ENCODE measurements around the gene LEMD2. TPM values are rescaled to one million over a fixed set of nuclear protein-coding genes. Genes with fewer than 3 reads are reported as not detected.

LEMD2 gene
- polyA plus RNA-seq, 1 of the 3 experiments (the other 2 are of a cell fraction) = 56.5 TPM

DNA sequence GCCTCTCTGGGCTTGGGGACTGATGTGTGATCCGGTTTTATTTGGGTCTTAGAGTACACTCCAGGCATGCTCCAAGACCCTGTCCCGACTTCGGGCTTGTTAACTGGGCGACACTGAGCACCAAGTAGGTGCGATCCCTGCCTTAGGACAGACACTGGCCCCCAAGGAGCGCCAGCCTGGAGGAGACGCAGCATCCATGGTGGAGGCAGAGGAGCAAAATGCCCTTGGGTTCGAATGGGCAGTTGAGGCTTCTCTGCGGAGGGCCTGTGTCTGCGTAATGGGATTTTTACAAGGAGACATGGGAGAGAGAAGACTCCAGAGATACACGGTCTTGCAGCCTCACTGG is 593 bp upstream of the LEMD2 start:
- Histone ChIP-seq H3K27me3 (ENCODE audit: insufficient read depth) (no peaks in the 10 kb centered on the region), H3K79me2 (ENCODE audit: insufficient read depth) (peaks cover 53% of the 10 kb centered on the region), H4K20me1 (ENCODE audit: insufficient read depth) (peaks cover 28% of the 10 kb centered on the region), H3K4me2 (peak overlapping the region; percentile 70), H3K36me3 (replicated peaks in 1 of 2; ENCODE audit: control insufficient read depth in 1 of 2, insufficient read depth in 2 of 2, low read length in 1 of 2) (peaks cover 13 to 19% of the 10 kb centered on the region in 2 experiments), H3K4me3 (ENCODE audit: low read depth in 2 of 2, low read length in 1 of 2) (peak overlapping the region; percentile 80 to 88; a peak in 3 of 4 replicates), H3K27ac (ENCODE audit: low read depth in 2 of 2, low read length in 1 of 2) (peak overlapping the region; percentile 28 to 32; a peak in 2 of 4 replicates), H3K9me2 (no peaks in the 10 kb centered on the region), H3K9ac (peak overlapping the region; percentile 92; the same call in 1 of the 2 replicates), H3K4me1 (ENCODE audit: control insufficient read depth in 1 of 2, insufficient read depth in 2 of 2, low read depth in 1 of 2, low read length in 1 of 2) (peaks cover 29 to 34% of the 10 kb centered on the region in 2 experiments), H3F3A (replicated peaks; ENCODE audit: insufficient read depth) (peaks cover 14% of the 10 kb centered on the region), H3K9me3 (no peaks in the 10 kb centered on the region), H2AFZ (ENCODE audit: low read depth) (peak overlapping the region; percentile 96)
- DNase-seq = no peak
- ChIA-PET POLR2A (no interaction called here), CTCF (interaction anchor here (7.1 kb wide), 1 partner anchor 20 kb away, joined by 53 read pairs; no protein-coding TSS in a partner anchor)
- WGBS (ENCODE audit: low lambda C conversion rate) = 91% methylated on average over 11 of the region's 11 CpGs
- no peak for TF ChIP-seq RCOR1 (IDR thresholded peaks at IDR 0.05; ENCODE audit: low read length)
- no peak for TF ChIP-seq TEAD4 (IDR thresholded peaks at IDR 0.05; ENCODE audit: borderline replicate concordance, insufficient read depth)
- TF ChIP-seq, protein P1, sequence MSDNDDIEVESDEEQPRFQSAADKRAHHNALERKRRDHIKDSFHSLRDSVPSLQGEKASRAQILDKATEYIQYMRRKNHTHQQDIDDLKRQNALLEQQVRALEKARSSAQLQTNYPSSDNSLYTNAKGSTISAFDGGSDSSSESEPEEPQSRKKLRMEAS (IDR thresholded peaks at IDR 0.05; ENCODE audit: low read depth) = no peak
- TF ChIP-seq, protein P2, sequence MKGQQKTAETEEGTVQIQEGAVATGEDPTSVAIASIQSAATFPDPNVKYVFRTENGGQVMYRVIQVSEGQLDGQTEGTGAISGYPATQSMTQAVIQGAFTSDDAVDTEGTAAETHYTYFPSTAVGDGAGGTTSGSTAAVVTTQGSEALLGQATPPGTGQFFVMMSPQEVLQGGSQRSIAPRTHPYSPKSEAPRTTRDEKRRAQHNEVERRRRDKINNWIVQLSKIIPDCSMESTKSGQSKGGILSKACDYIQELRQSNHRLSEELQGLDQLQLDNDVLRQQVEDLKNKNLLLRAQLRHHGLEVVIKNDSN (IDR thresholded peaks at IDR 0.05; ENCODE audit: borderline replicate concordance, low read depth) = no peak
- TF ChIP-seq FOSL2 (IDR thresholded peaks at IDR 0.05; ENCODE audit: borderline replicate concordance, low read depth) = no peak
- no peak for TF ChIP-seq TCF12 (IDR thresholded peaks at IDR 0.05)
- TF ChIP-seq, protein P3, sequence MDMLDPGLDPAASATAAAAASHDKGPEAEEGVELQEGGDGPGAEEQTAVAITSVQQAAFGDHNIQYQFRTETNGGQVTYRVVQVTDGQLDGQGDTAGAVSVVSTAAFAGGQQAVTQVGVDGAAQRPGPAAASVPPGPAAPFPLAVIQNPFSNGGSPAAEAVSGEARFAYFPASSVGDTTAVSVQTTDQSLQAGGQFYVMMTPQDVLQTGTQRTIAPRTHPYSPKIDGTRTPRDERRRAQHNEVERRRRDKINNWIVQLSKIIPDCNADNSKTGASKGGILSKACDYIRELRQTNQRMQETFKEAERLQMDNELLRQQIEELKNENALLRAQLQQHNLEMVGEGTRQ (IDR thresholded peaks at IDR 0.05; ENCODE audit: borderline replicate concordance, low read depth, low read length) = no peak
- TF ChIP-seq, protein P4, sequence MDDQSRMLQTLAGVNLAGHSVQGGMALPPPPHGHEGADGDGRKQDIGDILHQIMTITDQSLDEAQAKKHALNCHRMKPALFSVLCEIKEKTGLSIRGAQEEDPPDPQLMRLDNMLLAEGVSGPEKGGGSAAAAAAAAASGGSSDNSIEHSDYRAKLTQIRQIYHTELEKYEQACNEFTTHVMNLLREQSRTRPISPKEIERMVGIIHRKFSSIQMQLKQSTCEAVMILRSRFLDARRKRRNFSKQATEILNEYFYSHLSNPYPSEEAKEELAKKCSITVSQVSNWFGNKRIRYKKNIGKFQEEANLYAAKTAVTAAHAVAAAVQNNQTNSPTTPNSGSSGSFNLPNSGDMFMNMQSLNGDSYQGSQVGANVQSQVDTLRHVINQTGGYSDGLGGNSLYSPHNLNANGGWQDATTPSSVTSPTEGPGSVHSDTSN (IDR thresholded peaks at IDR 0.05) = no peak
- no peak for TF ChIP-seq GATA2 (CRISPR knock-in tag; IDR thresholded peaks at IDR 0.05)
- TF ChIP-seq RFX5 (IDR thresholded peaks at IDR 0.05; ENCODE audit: low read length) = no peak
- TF ChIP-seq YY1 (IDR thresholded peaks at IDR 0.05; ENCODE audit: low read depth) = no peak
- no peak for TF ChIP-seq ELF1 (IDR thresholded peaks at IDR 0.05)

DNA sequence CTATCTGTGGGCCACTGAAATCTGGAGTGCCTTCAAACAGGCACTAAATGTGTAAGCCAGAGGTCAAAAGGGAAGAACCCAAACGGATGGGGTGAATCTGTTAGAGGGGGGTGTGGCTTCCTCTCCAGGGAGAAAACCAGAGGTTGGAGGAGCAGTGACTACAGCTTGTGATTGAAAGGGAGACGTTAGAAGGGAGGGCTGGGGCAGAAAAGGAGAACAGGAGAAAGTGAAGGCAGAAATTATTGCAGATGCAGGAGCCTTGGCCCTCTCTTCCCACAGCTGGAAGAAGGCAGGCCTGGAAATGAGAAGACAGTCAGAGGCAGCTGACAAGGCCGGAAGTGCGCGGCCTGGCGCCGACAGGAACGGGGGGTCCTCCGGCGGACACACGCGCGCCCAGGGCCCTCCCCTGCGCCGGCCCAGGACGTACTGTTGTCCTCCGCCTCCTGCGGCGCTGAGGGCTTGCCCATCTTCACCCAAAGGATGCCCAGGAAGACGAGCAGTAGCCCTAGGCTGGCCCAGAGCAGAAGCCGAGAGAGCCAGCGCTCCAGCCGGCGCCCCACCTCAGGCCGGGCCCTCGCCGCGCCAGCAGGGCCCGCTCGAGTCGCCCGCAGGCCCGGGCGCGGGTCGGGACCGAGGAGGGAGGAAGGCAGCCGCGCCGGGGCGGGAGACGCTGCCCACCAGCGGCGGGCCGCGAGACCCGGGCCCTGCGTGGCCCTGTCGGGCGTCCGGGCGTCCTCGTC is 806 bp downstream of the LEMD2 start:
- H3K36me3 ChIP-seq (replicated peaks in 1 of 2; ENCODE audit: control insufficient read depth in 1 of 2, insufficient read depth in 2 of 2, low read length in 1 of 2) = peaks cover 13 to 32% of the 10 kb centered on the region in 2 experiments
- WGBS (ENCODE audit: low lambda C conversion rate) = 12% methylated on average over 4 of the region's 53 CpGs
- H3F3A ChIP-seq (replicated peaks; ENCODE audit: insufficient read depth) = peaks cover 14% of the 10 kb centered on the region
- H2AFZ ChIP-seq (ENCODE audit: low read depth) = no peak overlapping the region
- H3K4me2 ChIP-seq = peak overlapping the region; percentile 95
- H3K9me2 ChIP-seq = no peaks in the 10 kb centered on the region
- CTCF ChIA-PET = interaction anchor here (0.6 to 7.1 kb wide), 8 partner anchors 18 to 366 kb away, joined by 3 to 53 read pairs (median 3); no protein-coding TSS in a partner anchor
- H3K27me3 ChIP-seq (ENCODE audit: insufficient read depth) = no peaks in the 10 kb centered on the region
- H4K20me1 ChIP-seq (ENCODE audit: insufficient read depth) = peaks cover 28% of the 10 kb centered on the region
- H3K27ac ChIP-seq (ENCODE audit: low read depth in 2 of 2, low read length in 1 of 2) = peak overlapping the region; percentile 77 to 91
- POLR2A ChIA-PET = interaction anchor here (0.6 to 2.0 kb wide), 5 partner anchors 9 to 51 kb away, joined by 3 to 7 read pairs (median 3); no protein-coding TSS in a partner anchor
- peaks cover 65% of the 10 kb centered on the region for H3K79me2 ChIP-seq (ENCODE audit: insufficient read depth)
- peak overlapping the region; percentile 80 to 88 for H3K4me3 ChIP-seq (ENCODE audit: low read depth in 2 of 2, low read length in 1 of 2)
- DNase-seq = peak; percentile 87
- peaks cover 29 to 34% of the 10 kb centered on the region in 2 experiments for H3K4me1 ChIP-seq (ENCODE audit: control insufficient read depth in 1 of 2, insufficient read depth in 2 of 2, low read depth in 1 of 2, low read length in 1 of 2)
- peak overlapping the region; percentile 92 for H3K9ac ChIP-seq
- H3K9me3 ChIP-seq = no peaks in the 10 kb centered on the region
- peak; percentile 7; the same call in 1 of the 2 replicates for TF ChIP-seq SMC3 (IDR thresholded peaks at IDR 0.05; ENCODE audit: low read depth, low read length)
- TF ChIP-seq TEAD4 (IDR thresholded peaks at IDR 0.05; ENCODE audit: borderline replicate concordance, insufficient read depth) = no peak
- TF ChIP-seq, protein P2 (IDR thresholded peaks at IDR 0.05; ENCODE audit: borderline replicate concordance, low read depth) = peak; percentile 41; the same call in 1 of the 2 replicates
- TF ChIP-seq MXI1 (IDR thresholded peaks at IDR 0.05; ENCODE audit: low read depth, low read length) = peak; percentile 66; the same call in 1 of the 2 replicates
- peak; percentile 43; the same call in 1 of the 2 replicates for TF ChIP-seq NRF1 (IDR thresholded peaks at IDR 0.05; ENCODE audit: low read depth, low read length)
- TF ChIP-seq, protein P1 (IDR thresholded peaks at IDR 0.05; ENCODE audit: low read depth) = 0 out of 2 replicates have a peak, but pooled peaks have one; percentile 55
- 0 out of 4 replicates have a peak, but pooled peaks of 1 of the 2 experiments have one; percentile 18 for TF ChIP-seq EP300 (IDR thresholded peaks at IDR 0.05; ENCODE audit: borderline replicate concordance in 1 of 2, low read depth in 1 of 2, low read length in 1 of 2)
- TF ChIP-seq RXRA (IDR thresholded peaks at IDR 0.05; ENCODE audit: borderline replicate concordance, low read depth) = no peak
- peak; percentile 54; the same call in 1 of the 2 replicates for TF ChIP-seq YY1 (IDR thresholded peaks at IDR 0.05; ENCODE audit: low read depth)
- peak; percentile 79 for TF ChIP-seq GABPA (IDR thresholded peaks at IDR 0.05; ENCODE audit: low read depth)
